SK-N-SH treated with all-trans-retinoic acid at 6 μM for 48 hours (cell line): Measurements from ENCODE around the gene LRRC8A.

Experiments
- ATAC-seq: fragments of 200-7000 bp; cut with Tn5 transposase; 3 replicates; pipeline ENCODE4 v1.9.1; 2020; ENCODE audit warnings: mild to moderate bottlenecking, moderate library complexity
- ARNTL ChIP-seq: fragments of 450-650 bp; formaldehyde crosslinking; IDR thresholded peaks from 2 replicates; pipeline ENCODE4 v1.5.0; 2020; ENCODE audit warnings: low read depth, mild to moderate bottlenecking, moderate library complexity, borderline replicate concordance
- BACH2 ChIP-seq: fragments of 250-450 bp; sonication (Bioruptor Pico); IDR thresholded peaks from 2 replicates; pipeline ENCODE4 v1.9.0; 2021; ENCODE audit warnings: mild to moderate bottlenecking, borderline replicate concordance
- CSDC2 ChIP-seq: fragments of 250-450 bp; sonication (Bioruptor Pico); IDR thresholded peaks from 2 replicates; pipeline ENCODE4 v1.5.0; 2020; ENCODE audit warnings: mild to moderate bottlenecking, moderate library complexity
- ESRRG ChIP-seq: fragments of 250-450 bp; sonication (Bioruptor Pico); IDR thresholded peaks from 2 replicates; pipeline ENCODE4 v1.6.1; 2021; ENCODE audit warnings: mild to moderate bottlenecking
- ISL1 ChIP-seq: fragments of 250-450 bp; sonication (Bioruptor Pico); IDR thresholded peaks from 2 replicates; pipeline ENCODE4 v2.1.2; 2022; ENCODE audit warnings: mild to moderate bottlenecking, moderate library complexity
- PPARA ChIP-seq: fragments of 250-450 bp; sonication (Bioruptor Pico); IDR thresholded peaks from 2 replicates; pipeline ENCODE4 v1.5.0; 2020; ENCODE audit warnings: mild to moderate bottlenecking, borderline replicate concordance
- TCF4 ChIP-seq: fragments of 250-450 bp; sonication (Bioruptor Pico); IDR thresholded peaks from 2 replicates; pipeline ENCODE4 v1.8.0; 2021; ENCODE audit warnings: mild to moderate bottlenecking, moderate library complexity, borderline replicate concordance
- TOX ChIP-seq: fragments of 250-450 bp; sonication (Bioruptor Pico); IDR thresholded peaks from 2 replicates; pipeline ENCODE4 v1.8.0; 2021; ENCODE audit warnings: mild to moderate bottlenecking, moderate library complexity, borderline replicate concordance
- ZC3H10 ChIP-seq: fragments of 250-450 bp; sonication (Bioruptor Pico); IDR thresholded peaks from 2 replicates; pipeline ENCODE4 v1.5.1; 2021; ENCODE audit warnings: mild to moderate bottlenecking, moderate library complexity
- ZFP3 ChIP-seq: fragments of 250-450 bp; sonication (Bioruptor Pico); IDR thresholded peaks from 2 replicates; pipeline ENCODE4 v1.5.0; 2020; ENCODE audit warnings: mild to moderate bottlenecking, moderate library complexity
- ZFP30 ChIP-seq: fragments of 450-650 bp; formaldehyde crosslinking; IDR thresholded peaks from 2 replicates; pipeline ENCODE4 v1.5.0; 2022; ENCODE audit warnings: mild to moderate bottlenecking, moderate library complexity
- ZNF565 ChIP-seq: fragments of 450-650 bp; formaldehyde crosslinking; conservative IDR thresholded peaks from 2 replicates; pipeline ENCODE4 v1.5.0; 2020; ENCODE audit warnings: low read depth, mild to moderate bottlenecking, moderate library complexity
- ZNF70 ChIP-seq: fragments of 450-650 bp; formaldehyde crosslinking; IDR thresholded peaks from 2 replicates; pipeline ENCODE4 v1.5.0; 2020; ENCODE audit warnings: mild to moderate bottlenecking, moderate library complexity
- ZNF8 ChIP-seq: fragments of 450-650 bp; formaldehyde crosslinking; IDR thresholded peaks from 2 replicates; pipeline ENCODE4 v1.5.0; 2020; ENCODE audit warnings: mild to moderate bottlenecking, moderate library complexity
- TF ChIP-seq, protein P1 (sequence below): fragments of 250-450 bp; sonication (Bioruptor Pico); IDR thresholded peaks from 2 replicates; pipeline ENCODE4 v1.5.0; 2020; ENCODE audit warnings: mild to moderate bottlenecking, moderate library complexity
- TF ChIP-seq, protein P2 (sequence below): fragments of 250-450 bp; sonication (Bioruptor Pico); IDR thresholded peaks from 2 replicates; pipeline ENCODE4 v1.5.1; 2021; ENCODE audit warnings: mild to moderate bottlenecking, moderate library complexity
- TF ChIP-seq, protein P3 (sequence below): fragments of 250-450 bp; sonication (Bioruptor Pico); IDR thresholded peaks from 2 replicates; pipeline ENCODE4 v1.8.0; 2020; ENCODE audit warnings: mild to moderate bottlenecking, moderate library complexity, borderline replicate concordance
- TF ChIP-seq, protein P4 (sequence below): fragments of 250-450 bp; sonication (Bioruptor Pico); IDR thresholded peaks from 2 replicates; pipeline ENCODE4 v1.8.0; 2021; ENCODE audit warnings: low read depth, mild to moderate bottlenecking, moderate library complexity, borderline replicate concordance
- TF ChIP-seq, protein P5 (sequence below): fragments of 250-450 bp; sonication (Bioruptor Pico); IDR thresholded peaks from 2 replicates; pipeline ENCODE4 v1.5.1; 2020; ENCODE audit warnings: low read depth, mild to moderate bottlenecking, moderate library complexity

LRRC8A gene

DNA sequence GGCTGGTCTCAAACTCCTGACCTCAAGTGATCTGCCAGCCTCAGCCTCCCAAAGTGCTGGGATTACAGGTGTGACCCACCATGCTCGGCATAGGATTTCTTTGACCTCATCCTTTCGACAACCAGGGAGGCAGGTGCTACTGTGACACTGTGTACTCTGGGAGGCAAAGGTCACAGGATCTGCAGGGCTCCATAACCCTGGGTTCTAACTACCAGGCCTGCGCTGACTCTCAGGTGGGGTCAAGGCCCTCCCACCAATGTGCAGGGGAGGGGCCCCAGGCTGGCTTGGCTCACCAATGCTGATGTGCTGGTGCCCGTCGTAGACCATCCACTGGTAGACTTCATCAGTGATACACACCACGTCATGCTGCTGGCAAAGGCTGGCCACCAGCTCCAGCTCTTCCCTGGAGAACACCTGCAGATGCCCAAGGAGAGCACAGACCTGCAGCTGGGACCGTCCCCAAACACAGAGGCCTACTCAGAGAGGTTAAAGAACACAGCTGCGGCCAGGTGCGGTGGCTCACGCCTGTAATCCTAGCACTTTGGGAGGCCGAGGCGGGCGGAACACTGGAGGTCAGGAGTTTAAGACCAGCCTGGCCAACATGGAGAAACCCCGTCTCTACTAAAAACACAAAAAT is 45.3 kb upstream of the LRRC8A start:
- TF ChIP-seq, protein P1, sequence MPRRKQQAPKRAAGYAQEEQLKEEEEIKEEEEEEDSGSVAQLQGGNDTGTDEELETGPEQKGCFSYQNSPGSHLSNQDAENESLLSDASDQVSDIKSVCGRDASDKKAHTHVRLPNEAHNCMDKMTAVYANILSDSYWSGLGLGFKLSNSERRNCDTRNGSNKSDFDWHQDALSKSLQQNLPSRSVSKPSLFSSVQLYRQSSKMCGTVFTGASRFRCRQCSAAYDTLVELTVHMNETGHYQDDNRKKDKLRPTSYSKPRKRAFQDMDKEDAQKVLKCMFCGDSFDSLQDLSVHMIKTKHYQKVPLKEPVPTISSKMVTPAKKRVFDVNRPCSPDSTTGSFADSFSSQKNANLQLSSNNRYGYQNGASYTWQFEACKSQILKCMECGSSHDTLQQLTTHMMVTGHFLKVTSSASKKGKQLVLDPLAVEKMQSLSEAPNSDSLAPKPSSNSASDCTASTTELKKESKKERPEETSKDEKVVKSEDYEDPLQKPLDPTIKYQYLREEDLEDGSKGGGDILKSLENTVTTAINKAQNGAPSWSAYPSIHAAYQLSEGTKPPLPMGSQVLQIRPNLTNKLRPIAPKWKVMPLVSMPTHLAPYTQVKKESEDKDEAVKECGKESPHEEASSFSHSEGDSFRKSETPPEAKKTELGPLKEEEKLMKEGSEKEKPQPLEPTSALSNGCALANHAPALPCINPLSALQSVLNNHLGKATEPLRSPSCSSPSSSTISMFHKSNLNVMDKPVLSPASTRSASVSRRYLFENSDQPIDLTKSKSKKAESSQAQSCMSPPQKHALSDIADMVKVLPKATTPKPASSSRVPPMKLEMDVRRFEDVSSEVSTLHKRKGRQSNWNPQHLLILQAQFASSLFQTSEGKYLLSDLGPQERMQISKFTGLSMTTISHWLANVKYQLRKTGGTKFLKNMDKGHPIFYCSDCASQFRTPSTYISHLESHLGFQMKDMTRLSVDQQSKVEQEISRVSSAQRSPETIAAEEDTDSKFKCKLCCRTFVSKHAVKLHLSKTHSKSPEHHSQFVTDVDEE (CRISPR knock-in tag), result no peak
- TF ChIP-seq ZNF565 (CRISPR knock-in tag) (no peak), CSDC2 (no peak), ZC3H10 (CRISPR knock-in tag) (no peak), ZFP30 (CRISPR knock-in tag) (no peak), BACH2 (CRISPR knock-in tag) (no peak)
- TF ChIP-seq, protein P2, sequence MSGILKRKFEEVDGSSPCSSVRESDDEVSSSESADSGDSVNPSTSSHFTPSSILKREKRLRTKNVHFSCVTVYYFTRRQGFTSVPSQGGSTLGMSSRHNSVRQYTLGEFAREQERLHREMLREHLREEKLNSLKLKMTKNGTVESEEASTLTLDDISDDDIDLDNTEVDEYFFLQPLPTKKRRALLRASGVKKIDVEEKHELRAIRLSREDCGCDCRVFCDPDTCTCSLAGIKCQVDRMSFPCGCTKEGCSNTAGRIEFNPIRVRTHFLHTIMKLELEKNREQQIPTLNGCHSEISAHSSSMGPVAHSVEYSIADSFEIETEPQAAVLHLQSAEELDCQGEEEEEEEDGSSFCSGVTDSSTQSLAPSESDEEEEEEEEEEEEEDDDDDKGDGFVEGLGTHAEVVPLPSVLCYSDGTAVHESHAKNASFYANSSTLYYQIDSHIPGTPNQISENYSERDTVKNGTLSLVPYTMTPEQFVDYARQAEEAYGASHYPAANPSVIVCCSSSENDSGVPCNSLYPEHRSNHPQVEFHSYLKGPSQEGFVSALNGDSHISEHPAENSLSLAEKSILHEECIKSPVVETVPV (CRISPR knock-in tag), result no peak
- no peak for ATAC-seq

DNA sequence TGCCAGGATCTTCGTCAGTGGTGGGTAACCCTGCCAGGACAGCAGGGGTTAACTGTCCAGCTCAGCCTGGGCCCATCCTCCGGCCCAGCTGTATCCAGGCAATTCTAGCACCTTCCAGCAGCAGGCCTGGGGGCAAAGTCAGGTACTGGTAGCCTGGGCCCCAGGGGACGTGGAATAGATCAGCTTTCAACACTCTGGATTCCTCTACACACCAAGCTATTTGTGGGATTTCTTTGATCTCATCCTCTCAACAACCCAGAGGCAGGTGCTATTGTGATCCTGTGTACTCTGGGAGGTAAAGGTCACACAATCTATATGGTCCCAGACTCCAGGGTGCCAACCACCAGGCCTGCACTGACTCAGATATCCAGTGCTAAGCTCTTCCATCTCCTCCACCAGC is 43.6 kb upstream of the LRRC8A start:
- TF ChIP-seq BACH2 (CRISPR knock-in tag) (no peak), ZNF70 (CRISPR knock-in tag) (no peak), CSDC2 (no peak), ESRRG (CRISPR knock-in tag) (no peak), ZC3H10 (CRISPR knock-in tag) (no peak), ARNTL (CRISPR knock-in tag) (no peak), PPARA (no peak), ZFP3 (no peak), ZFP30 (CRISPR knock-in tag) (no peak), ZNF565 (CRISPR knock-in tag) (no peak), ISL1 (no peak), ZNF8 (no peak), TCF4 (no peak), TOX (no peak)
- TF ChIP-seq, protein P3, sequence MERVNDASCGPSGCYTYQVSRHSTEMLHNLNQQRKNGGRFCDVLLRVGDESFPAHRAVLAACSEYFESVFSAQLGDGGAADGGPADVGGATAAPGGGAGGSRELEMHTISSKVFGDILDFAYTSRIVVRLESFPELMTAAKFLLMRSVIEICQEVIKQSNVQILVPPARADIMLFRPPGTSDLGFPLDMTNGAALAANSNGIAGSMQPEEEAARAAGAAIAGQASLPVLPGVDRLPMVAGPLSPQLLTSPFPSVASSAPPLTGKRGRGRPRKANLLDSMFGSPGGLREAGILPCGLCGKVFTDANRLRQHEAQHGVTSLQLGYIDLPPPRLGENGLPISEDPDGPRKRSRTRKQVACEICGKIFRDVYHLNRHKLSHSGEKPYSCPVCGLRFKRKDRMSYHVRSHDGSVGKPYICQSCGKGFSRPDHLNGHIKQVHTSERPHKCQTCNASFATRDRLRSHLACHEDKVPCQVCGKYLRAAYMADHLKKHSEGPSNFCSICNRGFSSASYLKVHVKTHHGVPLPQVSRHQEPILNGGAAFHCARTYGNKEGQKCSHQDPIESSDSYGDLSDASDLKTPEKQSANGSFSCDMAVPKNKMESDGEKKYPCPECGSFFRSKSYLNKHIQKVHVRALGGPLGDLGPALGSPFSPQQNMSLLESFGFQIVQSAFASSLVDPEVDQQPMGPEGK (CRISPR knock-in tag), result no peak
- TF ChIP-seq, protein P4, sequence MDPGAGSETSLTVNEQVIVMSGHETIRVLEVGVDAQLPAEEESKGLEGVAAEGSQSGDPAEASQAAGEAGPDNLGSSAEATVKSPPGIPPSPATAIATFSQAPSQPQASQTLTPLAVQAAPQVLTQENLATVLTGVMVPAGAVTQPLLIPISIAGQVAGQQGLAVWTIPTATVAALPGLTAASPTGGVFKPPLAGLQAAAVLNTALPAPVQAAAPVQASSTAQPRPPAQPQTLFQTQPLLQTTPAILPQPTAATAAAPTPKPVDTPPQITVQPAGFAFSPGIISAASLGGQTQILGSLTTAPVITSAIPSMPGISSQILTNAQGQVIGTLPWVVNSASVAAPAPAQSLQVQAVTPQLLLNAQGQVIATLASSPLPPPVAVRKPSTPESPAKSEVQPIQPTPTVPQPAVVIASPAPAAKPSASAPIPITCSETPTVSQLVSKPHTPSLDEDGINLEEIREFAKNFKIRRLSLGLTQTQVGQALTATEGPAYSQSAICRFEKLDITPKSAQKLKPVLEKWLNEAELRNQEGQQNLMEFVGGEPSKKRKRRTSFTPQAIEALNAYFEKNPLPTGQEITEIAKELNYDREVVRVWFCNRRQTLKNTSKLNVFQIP (CRISPR knock-in tag), result no peak
- TF ChIP-seq, protein P1 (CRISPR knock-in tag), result no peak
- TF ChIP-seq, protein P2 (CRISPR knock-in tag), result no peak
- TF ChIP-seq, protein P5, sequence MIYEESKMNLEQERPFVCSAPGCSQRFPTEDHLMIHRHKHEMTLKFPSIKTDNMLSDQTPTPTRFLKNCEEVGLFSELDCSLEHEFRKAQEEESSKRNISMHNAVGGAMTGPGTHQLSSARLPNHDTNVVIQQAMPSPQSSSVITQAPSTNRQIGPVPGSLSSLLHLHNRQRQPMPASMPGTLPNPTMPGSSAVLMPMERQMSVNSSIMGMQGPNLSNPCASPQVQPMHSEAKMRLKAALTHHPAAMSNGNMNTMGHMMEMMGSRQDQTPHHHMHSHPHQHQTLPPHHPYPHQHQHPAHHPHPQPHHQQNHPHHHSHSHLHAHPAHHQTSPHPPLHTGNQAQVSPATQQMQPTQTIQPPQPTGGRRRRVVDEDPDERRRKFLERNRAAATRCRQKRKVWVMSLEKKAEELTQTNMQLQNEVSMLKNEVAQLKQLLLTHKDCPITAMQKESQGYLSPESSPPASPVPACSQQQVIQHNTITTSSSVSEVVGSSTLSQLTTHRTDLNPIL, result no peak

More for the DNA sequence above, 43.6 kb upstream of the LRRC8A start:
- no peak for ATAC-seq
